Measurements from ENCODE around the gene RFX1.
"Not testable (repeated sequence)": the region's sequence is repeated elsewhere in the genome, so short reads cannot be mapped to it uniquely, and the experiment has no call there.

The RFX1 gene

GRCh38 chr19:13935765-13936510, 70.2 kb downstream of the RFX1 start:
- no peak for DNase-seq (ENCODE audit: low read depth in 2 of 2)

DNA sequence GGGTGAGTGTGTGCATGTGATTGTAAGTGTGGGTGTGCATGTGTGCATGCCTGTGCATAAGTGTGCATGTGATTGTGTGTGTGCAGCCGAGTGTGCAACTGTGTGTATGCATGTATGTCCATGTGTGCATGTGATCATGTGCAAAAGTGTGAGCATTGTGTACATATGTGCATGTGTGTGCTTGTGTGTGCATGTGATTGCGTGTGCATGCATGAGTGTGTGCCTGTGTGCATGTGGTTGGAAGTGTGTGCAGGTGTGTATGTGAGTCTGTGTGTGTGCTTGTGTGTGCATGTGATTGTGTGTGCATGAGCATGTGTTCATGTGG, 71.4 kb downstream of the RFX1 start:
- no peak for DNase-seq (ENCODE audit: low read depth in 2 of 2)

GRCh38 chr19:13932911-13933393, 73.2 kb downstream of the RFX1 start:
- no peak for DNase-seq (ENCODE audit: low read depth in 2 of 2)

GRCh38 chr19:13932149-13932637, 73.9 kb downstream of the RFX1 start:
- no peak for DNase-seq (ENCODE audit: low read depth in 2 of 2)

GRCh38 chr19:13931391-13932148, 74.5 kb downstream of the RFX1 start:
- no peak for DNase-seq (ENCODE audit: low read depth in 2 of 2)

DNA sequence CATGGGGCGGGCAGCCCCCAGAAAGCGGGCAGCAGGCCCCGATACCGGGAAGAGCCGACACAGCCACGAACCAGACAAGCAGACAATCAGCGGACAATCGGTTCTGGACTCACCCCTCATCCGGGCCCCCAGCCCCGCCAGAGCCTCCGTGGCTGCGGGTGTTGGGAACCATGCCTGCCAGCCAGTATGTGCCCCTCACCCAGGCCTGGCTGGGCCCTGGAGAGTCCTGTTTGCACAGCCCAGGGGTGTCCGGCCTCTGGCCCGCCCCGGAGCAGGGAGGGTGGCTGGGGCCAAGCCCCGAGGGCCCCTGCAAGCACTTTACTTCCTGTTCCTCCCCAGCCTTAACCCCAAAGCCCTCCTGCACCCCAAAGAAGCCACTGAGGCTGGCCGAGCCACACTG, 75.7 kb downstream of the RFX1 start:
- no peak for DNase-seq (ENCODE audit: low read depth in 2 of 2)

DNA sequence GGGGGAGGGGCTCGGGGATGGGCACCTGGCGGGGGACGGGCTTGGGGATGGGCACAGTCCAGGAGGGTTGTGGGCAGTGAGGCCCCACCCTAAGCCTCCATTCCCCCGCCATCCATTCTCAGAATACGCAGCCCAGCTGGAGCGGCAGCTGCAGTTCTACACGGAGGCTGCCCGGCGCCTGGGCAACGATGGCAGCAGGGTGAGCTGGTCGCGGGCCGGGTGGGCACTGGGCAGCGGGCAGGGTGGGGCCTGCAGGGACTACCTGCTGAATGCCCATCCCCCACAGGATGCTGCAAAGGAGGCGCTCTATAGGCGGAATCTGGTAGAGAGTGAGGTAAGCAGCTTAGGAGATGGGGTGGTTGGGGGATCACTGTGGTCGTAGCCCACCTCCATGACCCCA, 76.2 kb downstream of the RFX1 start:
- no peak for DNase-seq (ENCODE audit: low read depth in 2 of 2)

GRCh38 chr19:13929340-13929739, 76.8 kb downstream of the RFX1 start:
- DNase-seq (ENCODE audit: low read depth in 2 of 2): no peak

DNA sequence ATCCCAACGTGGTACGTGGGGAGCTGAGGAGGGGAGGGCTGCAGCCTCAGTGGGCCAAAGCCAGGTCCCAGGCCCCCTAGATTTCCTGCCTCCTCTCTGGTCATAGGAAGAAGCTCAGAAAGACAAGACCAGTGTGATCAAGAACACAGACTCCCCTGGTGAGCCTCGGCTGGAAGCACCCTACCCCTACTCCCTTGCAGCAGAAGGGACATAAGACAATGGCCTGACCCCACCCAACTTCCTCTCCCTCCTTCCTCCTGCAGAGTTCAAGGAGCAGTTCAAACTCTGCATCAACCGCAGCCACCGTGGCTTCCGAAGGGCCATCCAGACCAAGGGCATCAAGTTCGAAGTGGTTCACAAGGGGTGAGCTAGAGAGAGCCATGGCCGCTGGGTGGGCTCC, 79.4 kb downstream of the RFX1 start:
- DNase-seq (ENCODE audit: low read depth in 2 of 2): no peak

- no peak for DNase-seq (ENCODE audit: low read depth in 2 of 2)
Observed at GRCh38 chr19:13926010-13926409, 80.1 kb downstream of the RFX1 start.

GRCh38 chr19:13923194-13923987, 82.7 kb downstream of the RFX1 start:
- DNase-seq (ENCODE audit: low read depth in 2 of 2): no peak

GRCh38 chr19:13922118-13922517, 84.0 kb downstream of the RFX1 start:
- not testable (repeated sequence) for DNase-seq (ENCODE audit: low read depth in 2 of 2)

- DNase-seq (ENCODE audit: low read depth in 2 of 2): no peak
Observed at GRCh38 chr19:13920940-13921747, 85.0 kb downstream of the RFX1 start.

- DNase-seq (ENCODE audit: low read depth in 2 of 2): no peak
Observed at GRCh38 chr19:13920524-13920923, 85.6 kb downstream of the RFX1 start.

GRCh38 chr19:13918726-13919411, 87.3 kb downstream of the RFX1 start:
- DNase-seq (ENCODE audit: low read depth in 2 of 2): no peak

- no peak for DNase-seq (ENCODE audit: low read depth in 2 of 2)
Observed at GRCh38 chr19:13917888-13918406, 88.2 kb downstream of the RFX1 start.

DNA sequence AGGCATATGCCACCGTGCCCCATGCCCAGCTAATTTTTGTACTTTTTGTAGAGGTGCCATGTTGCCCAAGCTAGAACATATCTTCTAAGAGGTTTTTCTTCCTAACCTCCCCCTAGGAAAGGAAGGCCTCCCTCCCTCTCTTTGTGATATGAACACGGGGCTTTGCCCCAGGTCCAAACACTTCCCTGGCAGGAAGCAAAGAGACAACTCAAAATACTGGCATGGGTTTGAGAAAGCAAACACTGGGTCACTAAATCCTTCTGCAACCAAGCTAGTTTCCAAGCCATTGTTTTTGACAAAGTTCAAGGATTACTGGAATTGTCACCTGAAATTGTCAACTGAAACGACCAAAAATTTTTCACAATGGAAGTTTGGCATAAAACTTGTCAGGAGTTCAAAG, 91.3 kb downstream of the RFX1 start:
- no peak for DNase-seq (ENCODE audit: low read depth in 2 of 2)

- DNase-seq (ENCODE audit: low read depth in 2 of 2): no peak
Observed at GRCh38 chr19:13913352-13913751, 92.8 kb downstream of the RFX1 start.

Measured in stimulated activated CD8-positive, alpha-beta memory T cell treated with anti-CD3 and anti-CD28 coated beads, Interleukin-7, amount 100 ng/mL, for 1 hour (primary cell).